Measurements from ENCODE around the gene MXD4. TPM values are rescaled to one million over a fixed set of nuclear protein-coding genes. Genes with fewer than 3 reads are reported as not detected.

MXD4 gene
- total RNA-seq, 1 experiment from 2014 or later: 9.1 TPM

GRCh38 chr4:2304877-2305561 is 43.1 kb upstream of the MXD4 start:
- H3K4me1 ChIP-seq (ENCODE audit: insufficient read depth, low read length, poor library complexity, severe bottlenecking): no peaks in the 10 kb centered on the region
- no peak for TF ChIP-seq EZH2 (IDR thresholded peaks at IDR 0.05; ENCODE audit: borderline replicate concordance, low read depth, low read length, poor library complexity, severe bottlenecking)
- TF ChIP-seq, protein P1, sequence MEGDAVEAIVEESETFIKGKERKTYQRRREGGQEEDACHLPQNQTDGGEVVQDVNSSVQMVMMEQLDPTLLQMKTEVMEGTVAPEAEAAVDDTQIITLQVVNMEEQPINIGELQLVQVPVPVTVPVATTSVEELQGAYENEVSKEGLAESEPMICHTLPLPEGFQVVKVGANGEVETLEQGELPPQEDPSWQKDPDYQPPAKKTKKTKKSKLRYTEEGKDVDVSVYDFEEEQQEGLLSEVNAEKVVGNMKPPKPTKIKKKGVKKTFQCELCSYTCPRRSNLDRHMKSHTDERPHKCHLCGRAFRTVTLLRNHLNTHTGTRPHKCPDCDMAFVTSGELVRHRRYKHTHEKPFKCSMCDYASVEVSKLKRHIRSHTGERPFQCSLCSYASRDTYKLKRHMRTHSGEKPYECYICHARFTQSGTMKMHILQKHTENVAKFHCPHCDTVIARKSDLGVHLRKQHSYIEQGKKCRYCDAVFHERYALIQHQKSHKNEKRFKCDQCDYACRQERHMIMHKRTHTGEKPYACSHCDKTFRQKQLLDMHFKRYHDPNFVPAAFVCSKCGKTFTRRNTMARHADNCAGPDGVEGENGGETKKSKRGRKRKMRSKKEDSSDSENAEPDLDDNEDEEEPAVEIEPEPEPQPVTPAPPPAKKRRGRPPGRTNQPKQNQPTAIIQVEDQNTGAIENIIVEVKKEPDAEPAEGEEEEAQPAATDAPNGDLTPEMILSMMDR (conservative IDR thresholded peaks at IDR 0.05; ENCODE audit: low read depth, low read length): no peak
- H3K36me3 ChIP-seq (ENCODE audit: insufficient read depth, low read length, poor library complexity, severe bottlenecking): no peaks in the 10 kb centered on the region
- intact Hi-C loops (cut with micrococcal nuclease; ENCODE audit: unreplicated experiment): no loop called here
- CTCF ChIA-PET: no interaction called here
- no peak for DNase-seq (ENCODE audit: low spot score)
- H3K27me3 ChIP-seq (replicated peaks; ENCODE audit: insufficient read depth, low read depth, low read length, poor library complexity): no peaks in the 10 kb centered on the region
- H3K27ac ChIP-seq (ENCODE audit: low read depth, low read length, poor library complexity, severe bottlenecking): no peak overlapping the region
- no TSS peak for BruUV-seq (replicated peaks)
- POLR2A ChIA-PET (ENCODE audit: low non-redundant PET): no interaction called here
- H3K9me3 ChIP-seq (ENCODE audit: low read depth, low read length, poor library complexity, severe bottlenecking): peaks cover 6% of the 10 kb centered on the region
- no peak overlapping the region for H3K4me3 ChIP-seq (ENCODE audit: low read depth, low read length, poor library complexity, severe bottlenecking)

GRCh38 chr4:2304321-2304876 is 42.5 kb upstream of the MXD4 start:
- no peak overlapping the region for H3K4me3 ChIP-seq (ENCODE audit: low read depth, low read length, poor library complexity, severe bottlenecking)
- no peaks in the 10 kb centered on the region for H3K27me3 ChIP-seq (replicated peaks; ENCODE audit: insufficient read depth, low read depth, low read length, poor library complexity)
- H3K4me1 ChIP-seq (ENCODE audit: insufficient read depth, low read length, poor library complexity, severe bottlenecking): no peaks in the 10 kb centered on the region
- no peak for DNase-seq (ENCODE audit: low spot score)
- intact Hi-C loops (cut with micrococcal nuclease; ENCODE audit: unreplicated experiment): no loop called here
- ChIA-PET CTCF (no interaction called here), POLR2A (ENCODE audit: low non-redundant PET) (no interaction called here)
- no peaks in the 10 kb centered on the region for H3K36me3 ChIP-seq (ENCODE audit: insufficient read depth, low read length, poor library complexity, severe bottlenecking)
- TF ChIP-seq, protein P1 (conservative IDR thresholded peaks at IDR 0.05; ENCODE audit: low read depth, low read length): no peak
- H3K9me3 ChIP-seq (ENCODE audit: low read depth, low read length, poor library complexity, severe bottlenecking): peaks cover 6% of the 10 kb centered on the region
- no peak overlapping the region for H3K27ac ChIP-seq (ENCODE audit: low read depth, low read length, poor library complexity, severe bottlenecking)
- no TSS peak for BruUV-seq (replicated peaks)

DNA sequence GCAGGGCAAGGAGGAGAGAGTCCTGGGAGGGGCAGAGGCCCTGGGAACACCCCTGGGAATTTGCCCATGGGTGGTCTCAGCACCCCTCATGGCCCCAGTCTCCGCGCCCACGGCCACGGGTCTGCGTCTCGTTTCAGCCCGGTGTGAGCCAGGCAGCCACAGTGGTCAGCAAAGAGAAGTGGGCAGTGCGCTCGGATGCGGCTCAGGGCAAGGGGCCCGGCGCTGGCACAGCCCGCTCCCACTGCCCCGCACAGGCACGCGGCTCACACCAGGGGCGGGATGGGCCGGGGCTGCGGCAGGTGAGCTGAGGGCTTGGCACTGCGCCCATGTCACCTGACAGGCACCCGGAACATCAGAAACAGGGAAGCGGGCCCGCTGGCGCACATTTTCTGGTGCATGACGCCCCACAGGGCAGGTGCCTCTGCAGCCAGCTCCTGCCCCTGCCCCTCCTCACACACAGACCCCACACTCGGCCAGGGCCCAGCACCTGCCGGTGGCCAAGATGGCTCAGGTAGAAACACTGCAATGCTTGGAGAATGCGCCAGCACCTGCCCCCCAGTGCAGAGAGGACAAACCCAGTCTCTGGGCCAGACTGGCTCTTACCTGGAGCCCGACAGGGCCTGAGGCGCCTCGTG is 41.9 kb upstream of the MXD4 start:
- H3K4me3 ChIP-seq (ENCODE audit: low read depth, low read length, poor library complexity, severe bottlenecking): no peak overlapping the region
- TF ChIP-seq EZH2 (IDR thresholded peaks at IDR 0.05; ENCODE audit: borderline replicate concordance, low read depth, low read length, poor library complexity, severe bottlenecking): no peak
- TF ChIP-seq, protein P1 (conservative IDR thresholded peaks at IDR 0.05; ENCODE audit: low read depth, low read length): no peak
- intact Hi-C loops (cut with micrococcal nuclease; ENCODE audit: unreplicated experiment): no loop called here
- H3K4me1 ChIP-seq (ENCODE audit: insufficient read depth, low read length, poor library complexity, severe bottlenecking): no peaks in the 10 kb centered on the region
- no peaks in the 10 kb centered on the region for H3K27me3 ChIP-seq (replicated peaks; ENCODE audit: insufficient read depth, low read depth, low read length, poor library complexity)
- BruUV-seq (replicated peaks): no TSS peak
- CTCF ChIA-PET: no interaction called here
- DNase-seq (ENCODE audit: low spot score): no peak
- H3K36me3 ChIP-seq (ENCODE audit: insufficient read depth, low read length, poor library complexity, severe bottlenecking): no peaks in the 10 kb centered on the region
- H3K27ac ChIP-seq (ENCODE audit: low read depth, low read length, poor library complexity, severe bottlenecking): no peak overlapping the region
- peaks cover 6% of the 10 kb centered on the region for H3K9me3 ChIP-seq (ENCODE audit: low read depth, low read length, poor library complexity, severe bottlenecking)
- POLR2A ChIA-PET (ENCODE audit: low non-redundant PET): no interaction called here
